Measurements from ENCODE around the gene FLT3.
"Not testable (repeated sequence)": the region's sequence is repeated elsewhere in the genome, so short reads cannot be mapped to it uniquely, and the experiment has no call there.

GRCh38 chr13:28141542-28141941 is 41.2 kb upstream of the FLT3 start:
- TF ChIP-seq CTCF (IDR thresholded peaks at IDR 0.05); EP300 (IDR thresholded peaks at IDR 0.05; ENCODE audit: borderline replicate concordance in 1 of 2, low read depth in 1 of 2, low read length in 1 of 2); CHD2 (IDR thresholded peaks at IDR 0.05; ENCODE audit: low read length, partially characterized antibody); REST (IDR thresholded peaks at IDR 0.05; ENCODE audit: low read depth, low read length); SIN3A (IDR thresholded peaks at IDR 0.05; ENCODE audit: borderline replicate concordance, low read depth, low read length); RCOR1 (IDR thresholded peaks at IDR 0.05; ENCODE audit: low read length); EZH2phosphoT487 (IDR thresholded peaks at IDR 0.05; ENCODE audit: borderline replicate concordance, low read depth): not testable (repeated sequence)
